DMS 273 (cell line): ENCODE data around the gene SP3.
"Not testable (repeated sequence)": the region's sequence is repeated elsewhere in the genome, so short reads cannot be mapped to it uniquely, and the experiment has no call there.

Experiments
- DNase-seq: peaks from one replicate; lab custom pipeline; 2025; ENCODE audit not compliant: unreplicated experiment; lab: John Stamatoyannopoulos, UW

Gene SP3

DNA sequence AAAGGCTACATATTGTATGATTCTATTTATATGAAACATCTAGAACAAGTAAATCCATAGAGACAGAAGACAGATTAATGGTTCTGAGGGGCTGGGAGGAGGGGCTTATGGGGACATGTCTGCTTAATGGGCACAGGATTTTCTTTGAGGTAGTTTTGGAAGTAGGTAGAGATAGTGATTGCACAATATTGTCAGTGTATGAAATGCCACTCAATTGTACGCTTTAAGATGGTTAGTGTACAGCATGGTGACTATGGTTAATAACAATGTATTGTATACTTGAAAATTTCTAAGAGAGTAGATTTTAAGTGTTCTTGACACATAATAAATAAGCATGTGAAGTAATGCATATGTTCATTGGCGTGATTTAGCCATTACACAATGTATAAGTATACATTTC lies 68.4 kb downstream of the SP3 start:
- no peak for DNase-seq

DNA sequence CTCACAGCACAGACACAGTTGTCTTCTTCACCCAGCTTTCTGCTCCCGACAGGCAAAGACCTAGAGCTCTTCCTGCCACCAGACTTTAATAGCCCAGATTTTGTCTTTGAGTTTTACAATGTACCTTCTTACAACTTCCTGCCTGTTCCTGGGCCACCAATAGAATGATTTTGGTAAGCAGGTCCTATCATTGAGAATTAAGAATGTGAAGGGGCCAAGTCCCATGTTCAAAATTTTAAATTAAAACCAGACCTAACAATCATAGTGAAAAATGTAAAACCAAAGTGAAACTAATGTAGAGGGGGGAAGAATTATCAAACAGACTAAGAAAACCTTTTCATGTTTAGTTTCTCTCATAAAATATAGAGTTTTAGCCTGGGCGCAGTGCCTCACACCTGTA lies 72.8 kb downstream of the SP3 start:
- DNase-seq = no peak

DNA sequence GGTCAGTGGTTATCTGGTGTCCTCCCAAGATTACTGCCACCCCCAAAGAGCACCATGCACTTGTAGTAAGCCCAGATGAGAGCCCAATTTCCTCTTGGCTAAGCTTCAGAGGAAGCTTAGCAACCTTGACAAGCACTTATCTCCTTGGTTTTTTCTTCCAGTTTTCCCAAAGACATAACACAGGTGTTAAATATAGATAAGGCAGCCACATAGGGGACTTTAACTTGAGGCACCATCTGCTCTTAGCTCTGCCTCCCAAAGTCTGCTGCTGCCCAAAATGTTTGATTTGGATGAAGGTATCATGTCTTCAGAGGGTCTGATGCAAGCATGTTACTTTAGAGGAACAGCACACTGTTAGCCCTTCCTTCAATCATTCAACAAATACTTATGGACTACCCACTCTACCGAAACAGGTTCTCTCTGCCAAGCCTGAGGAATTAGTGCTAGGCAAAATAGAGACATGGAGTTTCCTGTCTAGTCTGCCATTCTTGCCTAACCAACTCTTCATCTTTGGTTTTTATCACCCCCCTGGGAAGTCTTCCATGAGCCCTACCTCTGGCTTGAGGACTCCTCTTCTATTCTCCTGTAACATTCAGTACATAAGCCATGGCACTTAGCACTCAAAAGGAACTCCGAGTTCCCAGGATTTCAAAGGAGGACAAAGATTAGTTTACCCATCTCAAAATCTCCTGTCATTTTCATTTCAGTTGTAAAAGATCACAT lies 73.7 kb downstream of the SP3 start:
- DNase-seq = no peak

DNA sequence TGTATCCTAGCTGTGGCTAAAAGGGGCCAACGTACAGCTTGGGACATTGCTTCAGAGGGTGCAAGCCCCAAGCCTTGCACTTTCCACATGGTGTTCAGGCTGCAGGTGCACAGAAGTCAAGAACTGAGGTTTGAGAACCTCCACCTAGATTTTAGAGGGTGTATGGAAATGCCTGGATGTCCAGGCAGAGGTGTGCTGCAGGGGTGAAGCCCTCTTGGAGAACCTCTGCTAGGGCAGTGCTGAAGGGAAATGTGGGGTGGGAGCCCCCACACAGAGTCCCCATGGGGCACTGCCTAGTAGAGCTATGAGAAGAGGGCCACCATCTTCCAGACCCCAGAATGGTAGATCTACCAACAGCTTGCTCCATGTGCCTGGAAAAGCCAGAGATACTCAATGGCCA lies 75.7 kb downstream of the SP3 start:
- DNase-seq = not testable (repeated sequence)

DNA sequence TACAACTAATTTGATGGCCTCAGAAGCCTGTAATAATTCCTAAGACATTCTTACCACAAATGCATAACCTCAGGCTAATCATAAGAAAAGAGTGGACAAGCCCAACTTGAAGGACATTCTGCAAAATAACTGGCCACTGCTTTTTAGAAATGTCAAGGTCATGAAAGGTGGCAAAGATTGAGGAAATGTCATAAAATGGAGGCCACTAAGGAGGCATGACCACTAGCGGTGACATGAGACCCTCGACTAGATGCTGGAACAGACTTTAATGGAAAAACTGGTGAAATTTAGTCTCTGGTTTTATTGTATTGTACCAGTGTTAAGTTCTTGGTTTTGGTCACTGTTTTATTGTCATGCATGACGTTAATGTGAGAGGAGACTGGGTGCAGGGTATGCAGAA lies 78.6 kb downstream of the SP3 start:
- DNase-seq = no peak

DNA sequence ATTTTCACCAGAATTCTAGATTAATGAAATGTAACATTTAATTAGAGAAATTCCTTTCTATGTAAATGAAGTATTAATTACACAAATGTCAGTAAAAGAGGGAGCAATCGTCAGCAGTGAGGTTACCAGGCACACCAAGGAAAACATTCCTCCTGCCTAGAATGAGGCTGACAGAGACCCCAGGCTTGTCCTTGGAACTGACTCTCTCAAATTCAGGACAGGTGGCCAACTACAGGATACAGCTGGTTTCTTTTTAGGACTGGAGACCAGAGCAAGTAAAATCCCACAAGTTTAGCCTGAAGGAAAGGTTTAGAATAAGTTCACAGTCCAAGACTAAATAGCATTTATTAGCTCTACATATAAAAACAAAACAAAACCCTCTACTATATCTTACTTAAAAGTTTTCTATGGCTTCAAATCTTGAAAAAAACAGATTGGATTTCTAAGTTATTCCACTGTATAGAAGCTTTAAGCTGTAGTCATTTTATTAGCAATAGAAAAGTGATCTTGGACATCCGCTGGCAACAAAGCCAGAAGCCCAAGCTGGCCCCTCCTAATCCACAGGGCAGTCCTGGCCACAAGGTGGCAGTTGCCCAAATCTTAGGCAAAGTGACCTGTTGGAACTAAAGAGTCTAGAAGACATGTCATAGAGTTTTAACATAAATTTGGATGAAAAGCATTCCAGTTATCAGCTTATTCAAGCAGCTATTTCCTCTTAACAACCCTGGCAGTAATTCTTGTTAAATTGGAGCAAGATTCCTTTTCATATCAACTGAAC lies 81.0 kb downstream of the SP3 start:
- DNase-seq = peak; percentile 61

DNA sequence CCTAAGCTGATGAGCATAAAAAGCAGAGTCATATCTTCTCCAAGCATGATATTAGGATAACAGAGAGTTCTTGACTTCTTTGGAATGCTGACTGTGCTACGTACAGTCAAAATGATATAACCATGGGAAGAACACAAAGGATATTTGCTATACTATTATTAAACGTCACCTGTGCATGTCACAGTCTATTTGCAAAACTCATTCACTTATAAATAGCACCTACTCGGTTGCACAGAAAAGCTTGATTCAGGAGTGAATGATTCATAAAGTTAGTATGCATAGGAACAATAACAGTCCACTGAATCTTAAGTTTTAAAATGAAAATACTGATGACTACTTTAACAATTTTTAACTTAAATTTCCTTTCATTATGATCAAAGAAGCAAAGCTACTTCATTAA lies 83.3 kb downstream of the SP3 start:
- DNase-seq = no peak

DNA sequence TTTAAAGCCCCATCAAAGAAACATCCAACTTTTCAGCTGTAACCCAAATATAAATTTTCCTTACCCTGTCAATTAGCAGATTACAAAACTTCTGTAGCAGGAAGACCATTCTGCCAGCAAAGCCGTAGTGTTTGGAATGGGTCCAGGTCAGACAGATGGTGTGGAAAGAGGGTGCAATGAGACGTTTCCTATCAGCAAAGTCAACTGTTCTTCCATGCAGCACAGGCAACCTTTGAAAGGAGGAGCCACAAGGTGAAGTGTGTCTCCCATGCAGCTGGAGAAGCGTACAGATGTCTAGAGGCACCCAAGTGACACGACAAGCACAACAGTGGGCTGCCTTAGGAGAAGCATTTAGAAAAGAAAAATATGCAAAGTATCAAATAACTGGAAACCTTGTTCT lies 83.7 kb downstream of the SP3 start:
- DNase-seq = peak; percentile 96

DNA sequence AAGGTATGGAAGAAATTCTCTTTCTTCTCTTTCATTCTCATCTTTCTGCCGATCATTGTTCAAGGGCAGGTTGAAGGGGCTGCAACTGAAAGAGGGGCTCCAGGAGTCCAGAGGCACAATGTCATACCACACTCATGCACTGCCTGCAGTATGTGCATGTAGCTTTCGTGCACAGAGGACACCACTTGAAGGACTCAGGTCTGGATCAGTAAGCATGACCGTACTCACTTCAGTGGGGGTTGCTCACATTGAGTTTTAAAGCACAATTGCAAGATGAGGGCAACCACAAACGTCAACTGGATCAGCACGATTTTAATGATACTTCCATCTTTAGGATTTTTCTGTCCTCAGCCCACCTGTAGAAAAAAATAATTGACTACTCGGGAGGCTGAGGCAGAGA lies 84.6 kb downstream of the SP3 start:
- DNase-seq = no peak

DNA sequence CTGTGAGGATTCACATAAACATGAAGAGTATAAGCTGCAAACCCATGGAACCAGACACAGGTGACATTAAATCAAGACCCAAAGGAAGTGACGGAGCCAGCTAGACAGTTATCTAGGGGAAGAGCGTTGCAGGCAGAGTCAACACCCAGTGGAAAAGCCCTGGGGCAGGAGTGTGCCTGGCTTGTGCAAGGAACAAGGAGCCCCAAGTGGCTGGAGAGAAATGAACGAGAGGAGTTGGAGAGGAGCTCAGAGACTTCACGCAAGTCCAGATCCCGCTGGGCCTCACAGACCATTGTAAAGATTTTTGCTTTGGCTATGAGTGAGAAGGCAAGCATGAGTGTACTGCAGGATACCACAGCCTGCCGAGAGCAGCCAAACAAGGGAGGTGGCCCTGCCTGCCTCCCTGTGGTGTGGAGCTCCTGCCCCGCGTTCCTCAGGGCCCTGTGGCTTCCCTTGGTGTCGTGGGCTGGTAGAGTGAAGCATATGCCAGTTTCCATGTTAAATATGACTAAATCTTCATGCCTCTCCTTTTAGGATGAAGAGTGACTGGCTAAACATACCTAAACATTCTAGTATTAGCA lies 88.2 kb downstream of the SP3 start:
- no peak for DNase-seq

DNA sequence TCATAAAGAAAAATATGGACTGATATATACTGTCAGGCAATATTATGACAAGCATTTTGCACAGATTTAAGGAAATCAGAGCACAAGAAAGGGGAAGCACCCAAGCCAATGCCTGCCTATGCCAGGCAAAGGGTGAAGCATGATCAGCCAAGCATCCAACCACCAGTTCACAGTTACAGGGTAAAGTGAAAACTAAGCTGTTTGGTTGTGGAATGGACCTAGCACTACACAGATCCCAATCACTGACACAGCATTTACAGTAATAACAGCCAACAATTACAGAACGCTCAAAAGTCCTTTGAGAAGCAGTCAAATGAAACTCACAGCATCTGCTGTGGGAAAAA lies 90.3 kb downstream of the SP3 start:
- DNase-seq = no peak

DNA sequence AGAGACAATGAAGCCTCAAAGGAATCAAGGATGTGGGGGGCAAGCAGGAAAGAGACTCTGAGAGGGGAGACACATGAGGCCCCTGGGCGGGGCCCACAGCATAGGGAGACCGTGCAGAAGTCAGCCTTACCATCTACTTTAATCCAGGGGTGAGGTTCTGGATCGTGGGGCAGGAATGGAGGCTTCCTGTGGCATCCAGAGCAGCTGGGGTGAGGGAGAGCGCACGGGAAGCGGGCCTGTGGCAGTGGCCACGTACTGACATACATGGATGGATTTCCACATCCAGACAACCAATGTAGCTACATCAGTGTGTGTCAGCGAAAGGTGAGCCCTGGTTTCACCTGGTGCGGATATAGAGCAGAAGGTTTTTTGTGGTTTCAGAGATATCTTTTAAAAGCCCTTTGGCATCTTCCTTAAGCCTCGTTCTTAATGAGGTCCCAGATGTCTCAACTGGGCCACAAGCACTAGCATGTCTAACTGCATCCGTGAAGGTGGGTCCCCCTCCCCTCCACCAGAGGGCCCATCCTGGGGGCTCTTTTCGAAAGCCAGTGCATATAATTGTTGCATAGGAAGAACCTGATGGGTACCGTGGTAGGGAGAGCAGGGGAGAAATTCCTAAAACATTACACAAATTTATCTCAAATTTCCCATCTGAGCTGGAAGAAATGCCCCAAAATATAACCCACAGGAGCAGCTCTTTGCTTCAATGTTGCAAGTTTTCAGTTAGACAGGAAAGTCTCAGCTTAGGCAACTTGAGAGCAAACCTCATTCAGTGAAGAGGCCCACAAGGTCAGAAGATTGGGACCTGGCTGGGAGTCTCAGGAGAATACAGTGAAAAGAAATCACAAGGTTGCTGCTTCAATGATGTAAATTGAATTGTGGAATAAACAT lies 90.9 kb downstream of the SP3 start:
- peak; percentile 8 for DNase-seq

DNA sequence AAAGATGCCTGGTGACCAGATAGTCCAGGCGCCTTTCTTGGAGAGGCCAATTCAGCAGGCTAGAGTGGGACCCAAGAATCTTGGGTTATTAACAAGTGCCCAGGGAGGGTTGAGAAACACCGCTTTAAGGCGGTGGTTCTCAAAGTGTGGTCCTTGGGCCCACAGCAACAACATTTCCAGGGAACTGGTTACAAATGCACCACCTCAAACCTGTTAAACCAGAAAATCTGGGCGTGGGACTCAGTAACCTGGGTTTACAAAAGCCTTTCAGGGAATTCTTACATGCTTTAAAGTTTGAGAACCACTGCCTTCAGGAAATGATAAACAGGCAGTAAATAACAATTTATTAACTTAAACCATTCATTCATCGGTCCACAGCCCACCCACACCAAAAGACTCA lies 92.5 kb downstream of the SP3 start:
- no peak for DNase-seq

DNA sequence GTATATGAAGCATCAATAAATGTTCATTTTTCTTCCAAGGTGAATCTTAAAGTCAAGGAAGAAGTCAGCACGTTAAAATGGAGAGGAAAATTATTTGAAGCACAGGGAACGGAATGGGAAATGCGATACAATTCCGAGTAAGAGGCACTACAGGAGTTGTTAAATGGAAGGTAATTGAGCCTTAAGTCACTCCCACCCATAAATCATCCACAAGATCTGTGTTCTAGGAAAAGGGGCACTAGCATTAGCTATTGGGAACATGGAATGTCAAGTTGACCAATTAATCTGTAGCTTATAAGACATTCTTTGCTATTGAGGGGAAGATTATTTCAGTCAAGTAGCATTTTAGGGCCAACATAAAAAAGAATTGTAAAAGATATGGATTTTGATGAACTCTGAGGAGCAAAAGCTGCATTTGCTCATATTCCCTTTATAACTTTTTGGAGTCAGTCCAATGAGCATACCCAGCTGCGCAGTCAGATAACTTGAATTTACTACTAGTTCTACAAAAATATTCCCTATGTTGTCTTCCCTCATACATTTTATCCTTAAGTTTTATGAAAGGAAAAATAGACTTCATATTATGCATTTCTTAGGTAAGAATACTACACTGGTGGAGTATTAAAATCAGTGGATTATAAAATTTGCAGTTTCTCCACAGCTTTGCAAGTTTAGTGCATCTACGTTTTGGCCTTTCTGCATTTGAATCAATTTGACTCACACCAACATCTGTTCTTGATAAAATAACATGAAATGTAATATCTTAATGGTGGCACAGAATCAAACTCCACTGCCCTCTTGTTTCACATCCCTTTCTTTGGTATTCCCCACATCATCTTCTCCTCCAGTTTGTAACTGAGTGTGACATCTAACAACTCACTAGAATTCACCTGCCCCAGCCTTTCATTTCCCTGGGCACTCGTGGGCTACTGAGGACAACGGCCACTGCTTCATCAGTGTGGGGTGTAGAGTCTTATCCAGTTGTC lies 95.6 kb downstream of the SP3 start:
- DNase-seq = peak; percentile 14

DNA sequence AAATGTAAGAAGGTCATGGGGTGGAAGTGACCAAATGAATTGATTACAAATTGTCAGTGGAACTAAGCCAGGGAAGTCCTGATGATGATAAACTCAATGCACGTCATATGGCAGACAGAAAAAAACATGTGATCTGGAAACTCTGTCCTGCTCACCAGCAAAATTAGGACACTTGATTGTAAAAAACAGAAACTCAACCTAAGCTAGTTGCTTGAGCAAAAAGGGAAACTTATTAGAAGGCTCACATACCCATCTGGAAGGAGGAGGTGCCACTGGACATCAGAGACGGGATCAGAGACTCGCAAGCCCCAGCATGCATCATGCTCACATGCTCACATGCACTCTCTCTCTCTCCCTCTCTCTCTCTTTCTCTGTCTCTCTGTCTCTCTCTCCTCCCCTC lies 96.8 kb downstream of the SP3 start:
- DNase-seq = no peak

DNA sequence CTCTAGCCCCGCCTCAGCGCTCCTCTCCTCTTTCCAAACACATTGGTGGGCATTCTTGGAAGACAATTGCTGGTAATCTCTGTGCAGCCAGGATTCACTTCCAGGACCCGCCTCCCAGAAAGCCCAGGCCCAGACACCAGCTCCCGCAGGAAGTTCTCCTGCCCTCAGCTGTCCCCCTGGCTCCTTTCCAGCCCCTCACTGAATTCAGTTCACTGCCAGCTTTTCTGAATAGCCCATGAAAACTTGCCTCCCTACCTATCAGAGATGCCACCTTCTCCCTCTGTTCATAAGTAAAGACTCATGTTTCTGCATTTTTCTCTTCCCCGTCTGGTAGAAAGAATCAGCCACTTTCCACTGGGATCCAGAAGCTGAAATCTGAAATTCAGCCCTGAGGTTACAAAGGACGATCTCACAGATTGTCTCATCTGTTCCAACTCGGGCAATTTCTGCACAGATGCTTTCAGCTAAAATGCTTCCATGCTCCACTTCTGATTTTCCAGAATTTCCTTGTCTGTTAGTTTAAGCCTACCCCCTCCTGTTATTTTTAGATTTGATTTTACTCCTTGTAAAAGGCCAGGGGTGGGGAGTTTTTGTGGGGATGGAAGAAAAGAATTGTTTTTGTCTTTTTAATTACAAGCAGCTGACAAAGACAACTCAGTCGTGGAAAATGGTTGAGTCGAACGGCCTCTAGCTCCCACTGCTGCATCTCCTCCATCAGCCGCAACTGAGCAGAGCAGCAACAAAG lies 98.1 kb downstream of the SP3 start:
- DNase-seq = peak; percentile 86

DNA sequence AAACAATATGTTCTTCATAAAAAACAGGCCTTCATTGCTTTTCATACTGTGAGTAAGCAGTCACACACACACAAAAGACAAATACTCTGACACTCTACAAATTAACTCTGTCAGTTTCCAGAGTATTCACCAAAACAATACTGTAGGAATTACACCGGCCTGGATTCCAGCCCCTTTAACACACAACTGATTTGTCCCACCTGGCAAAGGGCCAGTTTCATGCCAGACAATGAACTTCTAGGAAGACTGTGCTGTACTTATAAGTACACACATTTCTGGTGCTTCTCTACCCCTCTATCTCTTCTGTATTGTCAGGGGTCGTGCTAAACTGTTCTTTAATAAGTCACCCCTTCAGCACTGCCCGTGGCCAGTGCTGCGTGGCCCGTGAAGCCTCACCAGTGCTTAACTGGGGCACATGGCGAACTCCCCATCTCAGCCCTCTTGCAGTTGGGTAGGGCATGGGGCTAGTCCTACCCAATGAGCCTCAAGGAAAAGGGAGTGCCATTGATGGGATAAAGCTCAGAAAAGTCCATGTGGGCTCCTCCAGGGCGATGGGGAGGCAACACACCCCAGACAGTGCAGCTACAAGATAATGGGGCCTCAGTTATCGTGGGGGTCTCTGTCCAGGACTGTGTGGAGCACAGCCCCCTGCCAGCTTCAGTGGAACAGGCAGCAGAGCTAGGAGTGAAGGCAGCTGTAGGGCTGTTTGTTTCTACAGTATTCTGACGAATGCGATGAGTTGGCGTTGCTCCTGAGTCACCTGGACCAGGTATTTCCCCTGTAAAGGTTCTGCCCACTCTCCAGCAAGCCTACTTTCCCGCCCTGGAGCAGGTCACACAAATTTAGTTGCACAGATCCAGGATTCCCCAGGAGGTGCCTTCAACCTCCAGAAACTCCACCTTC lies 99.0 kb downstream of the SP3 start:
- no peak for DNase-seq

DNA sequence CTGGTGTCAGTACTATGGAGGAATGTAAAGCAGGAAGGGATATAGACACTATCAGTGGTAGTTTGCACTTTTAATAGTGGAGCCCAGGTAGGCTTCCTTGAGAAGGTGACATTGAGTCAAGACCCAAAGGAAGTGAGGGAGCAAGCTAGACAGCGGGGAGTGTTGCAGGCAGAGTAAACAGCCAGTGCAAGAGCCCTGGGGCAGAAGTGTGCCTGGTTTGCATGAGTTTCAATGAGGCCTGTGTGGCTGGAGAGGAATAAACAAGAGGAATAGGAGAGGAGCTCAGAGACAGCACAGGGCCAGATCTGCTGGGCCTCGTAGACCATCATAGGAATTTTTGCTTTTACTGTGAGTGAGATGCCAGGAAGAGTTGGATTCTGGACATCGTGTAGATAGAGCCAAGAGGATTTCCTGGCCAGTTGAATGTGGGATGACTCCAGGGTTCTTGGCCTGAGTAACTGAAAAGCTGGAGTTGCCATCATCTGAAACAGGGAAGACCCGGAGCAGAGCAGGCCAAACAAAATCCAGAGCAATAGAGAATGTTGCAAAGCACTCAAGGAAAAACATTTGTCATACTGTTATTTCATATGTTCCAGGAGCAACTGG lies 102.5 kb downstream of the SP3 start:
- DNase-seq = no peak
